Left hindlimb (tissue), 1 donor: ENCODE data around the gene ESPN.
A peak's percentile ranks its signal among the peaks of the same experiment; 100 is the strongest.

Experiments
- DNase-seq: peaks from one replicate; pipeline ENCODE4 v3.0.0-alpha.2; 2018

Gene ESPN

GRCh38 chr1:6500544-6501278 lies 76.1 kb downstream of the ESPN start:
- peak; percentile 39 for DNase-seq

DNA sequence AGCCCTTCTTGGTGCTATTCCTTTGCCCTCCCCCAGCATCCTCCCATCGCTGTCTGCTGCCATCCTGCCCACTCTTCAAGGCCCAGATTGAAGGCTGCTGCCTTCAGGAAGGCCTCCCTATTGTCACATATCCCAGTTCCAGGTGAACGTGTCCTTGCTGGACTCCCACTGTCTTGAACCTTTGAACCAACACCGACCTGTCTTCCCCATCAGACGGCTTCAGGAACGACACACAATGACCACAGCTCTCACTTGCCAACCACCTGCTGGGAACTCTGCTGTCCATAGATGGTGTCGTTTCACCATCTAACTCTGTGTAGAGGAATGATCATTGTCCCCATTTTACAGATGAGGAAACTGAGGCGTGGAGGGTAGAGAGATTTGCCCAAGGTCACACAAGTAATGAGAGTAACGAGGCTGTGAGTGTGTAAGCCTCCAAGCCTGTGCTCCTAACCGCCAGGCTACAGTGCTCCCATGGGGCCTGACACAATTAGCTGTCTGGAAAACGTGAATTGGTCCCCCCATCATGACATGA lies 76.8 kb downstream of the ESPN start:
- DNase-seq, result peak; percentile 23

- peak; percentile 85 for DNase-seq
These were observed 77.7 kb downstream of the ESPN start for GRCh38 chr1:6502000-6502891.

- peak; percentile 28 for DNase-seq
These were observed 79.5 kb downstream of the ESPN start for GRCh38 chr1:6503884-6504602.

GRCh38 chr1:6504887-6505286 lies 80.3 kb downstream of the ESPN start:
- no peak for DNase-seq

- DNase-seq, result peak; percentile 25
These were observed 81.0 kb downstream of the ESPN start for GRCh38 chr1:6505367-6506209.

GRCh38 chr1:6506210-6507036 lies 81.8 kb downstream of the ESPN start:
- DNase-seq, result peak; percentile 27

DNA sequence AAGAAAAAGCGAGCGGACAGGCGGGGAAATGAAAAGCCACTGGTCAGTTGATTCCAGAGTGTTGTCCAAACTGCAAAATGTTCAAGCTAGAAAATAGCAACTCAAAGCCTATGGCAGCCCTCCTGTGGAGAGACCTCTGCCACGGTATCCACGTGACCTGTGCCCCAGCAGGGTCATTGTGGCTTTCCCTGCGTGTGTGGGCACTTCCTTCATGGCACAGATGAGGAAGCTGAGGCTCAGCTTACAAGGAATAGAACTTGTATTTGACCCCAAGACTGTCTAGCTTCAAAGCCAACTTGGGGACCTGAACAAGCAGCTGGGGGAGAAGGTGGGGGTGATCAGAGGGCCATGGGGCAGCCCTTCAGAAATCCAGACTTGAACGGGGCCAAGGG lies 82.5 kb downstream of the ESPN start:
- DNase-seq, result peak; percentile 23

DNA sequence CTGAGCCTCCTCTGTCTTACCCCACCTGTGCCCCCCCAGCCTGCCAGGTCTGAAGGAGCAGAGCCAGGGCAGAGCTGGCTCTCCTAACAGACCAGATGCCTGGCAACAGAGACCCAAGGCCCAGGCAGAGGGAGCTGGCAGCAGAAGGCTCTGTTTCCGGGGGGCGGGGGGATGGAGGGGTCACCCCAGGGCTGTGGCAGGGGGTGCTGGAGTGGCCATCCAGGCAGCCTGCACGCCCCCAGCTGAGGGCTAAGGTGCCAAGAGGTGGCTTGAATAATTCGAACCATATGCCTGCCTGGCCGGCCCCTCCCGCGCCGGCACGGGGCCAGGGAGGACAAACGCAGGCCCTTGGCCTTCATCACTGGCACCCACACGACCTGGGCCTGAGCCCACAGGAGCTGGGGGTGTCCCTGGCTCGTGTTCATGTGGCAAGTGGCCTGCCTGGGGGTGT lies 82.9 kb downstream of the ESPN start:
- DNase-seq, result peak; percentile 60

- peak; percentile 26 for DNase-seq
These were observed 83.7 kb downstream of the ESPN start for GRCh38 chr1:6508154-6508815.

GRCh38 chr1:6508816-6509189 lies 84.2 kb downstream of the ESPN start:
- peak; percentile 33 for DNase-seq

DNA sequence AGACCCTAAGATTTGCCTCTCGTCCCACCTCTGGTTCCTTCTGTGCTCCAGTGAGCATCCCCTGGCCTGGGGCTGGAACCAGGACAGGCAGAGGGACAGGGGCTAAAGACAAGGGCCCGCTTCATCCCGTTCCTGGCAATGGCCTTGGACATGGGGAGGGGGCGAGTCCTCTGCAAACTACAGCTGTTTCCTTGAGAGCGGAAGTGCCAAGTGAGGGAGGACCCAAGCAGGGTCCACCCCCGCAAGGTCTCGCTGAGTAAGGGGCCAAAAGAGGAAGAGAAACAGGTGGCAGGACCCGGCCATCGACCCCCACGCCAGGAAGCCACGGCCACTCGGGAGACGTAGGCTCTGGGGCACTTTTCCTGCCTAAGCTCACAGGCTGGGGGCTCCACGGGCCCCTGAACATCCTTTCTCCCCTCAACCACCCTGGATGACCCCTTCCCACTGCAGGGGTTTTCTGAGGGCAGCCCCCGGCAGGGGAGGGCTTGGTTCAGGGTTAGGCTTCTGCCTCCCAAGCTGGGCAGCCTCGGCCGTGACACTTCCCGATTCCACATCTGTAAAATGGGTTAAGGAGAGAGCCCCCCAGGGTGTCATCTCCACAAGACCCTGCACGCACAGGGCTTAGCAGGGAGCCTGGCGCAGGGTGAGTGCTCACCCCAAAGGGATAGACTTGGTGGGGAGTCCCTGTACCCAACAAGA lies 84.8 kb downstream of the ESPN start:
- DNase-seq, result peak; percentile 35

- peak; percentile 24 for DNase-seq
These were observed 85.3 kb downstream of the ESPN start for GRCh38 chr1:6509919-6510291.

DNA sequence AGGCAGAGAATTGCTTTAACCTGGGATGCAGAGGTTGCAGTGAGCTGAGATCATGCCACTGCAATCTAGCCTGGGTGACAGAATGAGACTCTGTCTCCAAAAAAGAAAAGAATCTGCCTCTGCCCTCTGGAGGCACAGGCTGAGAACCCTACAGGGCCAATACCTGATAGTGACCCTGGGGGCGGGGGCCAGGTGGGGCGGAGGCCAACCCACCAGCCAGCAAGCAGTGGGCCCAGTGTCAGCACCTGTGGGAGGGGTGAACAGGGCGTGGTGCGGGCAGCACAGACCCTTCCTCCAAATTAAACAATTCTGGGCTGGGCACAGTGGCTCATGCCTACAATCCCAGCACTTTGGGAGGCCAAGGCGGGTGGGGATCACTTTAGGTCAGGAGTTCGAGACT lies 85.9 kb downstream of the ESPN start:
- DNase-seq, result no peak
